Nephron (organoid): ENCODE measurements around the gene POLR1B.

Experiments used
- H3K27ac Mint-ChIP-seq, 3 experiments: 2 replicates each; pipeline ENCODE4 v1.8.0; 2020; ENCODE audit warnings: mixed read lengths in 3 of 3, mild to moderate bottlenecking in 2 of 3, moderate library complexity in 1 of 3
- H3K27me3 Mint-ChIP-seq: 2 replicates; pipeline ENCODE4 v1.8.0; 2021; ENCODE audit warnings: low read depth, mild to moderate bottlenecking, moderate library complexity, mixed read lengths
- H3K36me3 Mint-ChIP-seq: 2 replicates; pipeline ENCODE4 v1.8.0; 2020; ENCODE audit warnings: low read depth, mixed read lengths
- H3K4me1 Mint-ChIP-seq: 2 replicates; pipeline ENCODE4 v1.8.0; 2020; ENCODE audit warnings: mixed read lengths
- H3K4me3 Mint-ChIP-seq, 3 experiments: 2 replicates each; pipeline ENCODE4 v1.8.0; 2020; ENCODE audit warnings: mild to moderate bottlenecking in 3 of 3, mixed read lengths in 3 of 3, moderate library complexity in 2 of 3
- H3K9me3 Mint-ChIP-seq: 2 replicates; pipeline ENCODE4 v1.8.0; 2020; ENCODE audit warnings: mixed read lengths
- CTCF ChIP-seq, 3 experiments: fragments of 200-600 bp; sonication (generic); IDR thresholded peaks; one replicate each; pipeline ENCODE4 v1.5.0; 2021; ENCODE audit warnings: antibody characterized with exemption in 3 of 3; ENCODE audit not compliant: unreplicated experiment in 3 of 3

POLR1B gene

GRCh38 chr2:112597537-112598322, 55.5 kb downstream of the POLR1B start:
- Mint-ChIP-seq H3K27me3 (no peaks in the 10 kb centered on the region), H3K27ac (no peak overlapping the region), H3K9me3 (no peaks in the 10 kb centered on the region), H3K4me3 (no peak overlapping the region), H3K4me1 (peaks cover 5% of the 10 kb centered on the region), H3K36me3 (peaks cover 9% of the 10 kb centered on the region)
- TF ChIP-seq CTCF (IDR thresholded peaks at IDR 0.05; ENCODE audit: unreplicated experiment in 3 of 3) = no peak

- Mint-ChIP-seq H3K4me3 (no peak overlapping the region), H3K9me3 (no peaks in the 10 kb centered on the region), H3K27ac (no peak overlapping the region), H3K4me1 (peaks cover 5% of the 10 kb centered on the region), H3K36me3 (no peaks in the 10 kb centered on the region), H3K27me3 (peaks cover 3% of the 10 kb centered on the region)
- TF ChIP-seq CTCF (IDR thresholded peaks at IDR 0.05; ENCODE audit: unreplicated experiment in 3 of 3) = no peak
These were observed 58.4 kb downstream of the POLR1B start for GRCh38 chr2:112600634-112601033.

- H3K36me3 Mint-ChIP-seq = no peaks in the 10 kb centered on the region
- H3K9me3 Mint-ChIP-seq = no peaks in the 10 kb centered on the region
- no peak overlapping the region for H3K27ac Mint-ChIP-seq
- H3K4me1 Mint-ChIP-seq = peaks cover 12% of the 10 kb centered on the region
- H3K27me3 Mint-ChIP-seq = peaks cover 3% of the 10 kb centered on the region
- H3K4me3 Mint-ChIP-seq = no peak overlapping the region
- TF ChIP-seq CTCF (IDR thresholded peaks at IDR 0.05; ENCODE audit: unreplicated experiment in 3 of 3) = no peak
These were observed 59.5 kb downstream of the POLR1B start for GRCh38 chr2:112601754-112602153.

- Mint-ChIP-seq H3K4me3 (no peak overlapping the region), H3K9me3 (no peaks in the 10 kb centered on the region), H3K36me3 (no peaks in the 10 kb centered on the region), H3K27me3 (peaks cover 3% of the 10 kb centered on the region), H3K27ac (no peak overlapping the region), H3K4me1 (peaks cover 12% of the 10 kb centered on the region)
- no peak for TF ChIP-seq CTCF (IDR thresholded peaks at IDR 0.05; ENCODE audit: unreplicated experiment in 3 of 3)
These were observed 60.7 kb downstream of the POLR1B start for GRCh38 chr2:112602917-112603316.

GRCh38 chr2:112603731-112604130, 61.5 kb downstream of the POLR1B start:
- Mint-ChIP-seq H3K4me1 (peaks cover 12% of the 10 kb centered on the region), H3K27ac (no peak overlapping the region), H3K9me3 (no peaks in the 10 kb centered on the region), H3K36me3 (no peaks in the 10 kb centered on the region), H3K4me3 (no peak overlapping the region), H3K27me3 (peaks cover 3% of the 10 kb centered on the region)
- no peak for TF ChIP-seq CTCF (IDR thresholded peaks at IDR 0.05; ENCODE audit: unreplicated experiment in 3 of 3)

- Mint-ChIP-seq H3K4me1 (peaks cover 10% of the 10 kb centered on the region), H3K9me3 (no peaks in the 10 kb centered on the region), H3K27ac (no peak overlapping the region), H3K4me3 (no peak overlapping the region), H3K36me3 (no peaks in the 10 kb centered on the region), H3K27me3 (peaks cover 3% of the 10 kb centered on the region)
- TF ChIP-seq CTCF (IDR thresholded peaks at IDR 0.05; ENCODE audit: unreplicated experiment in 3 of 3) = no peak
These were observed 62.7 kb downstream of the POLR1B start for GRCh38 chr2:112604952-112605351.
